Smooth muscle cell (in vitro differentiated cells): ENCODE results near the gene RLN2. TPM values are rescaled to one million over a fixed set of nuclear protein-coding genes. Genes with fewer than 3 reads are reported as not detected.

Source experiments
- DNase-seq: peaks from one replicate; lab custom pipeline; 2025; ENCODE audit not compliant: unreplicated experiment; lab: John Stamatoyannopoulos, UW
- H2AFZ ChIP-seq: fragments of 200-600 bp; sonication (generic); 2 replicates; pipeline ENCODE4 v1.6.0; 2016; ENCODE audit warnings: antibody characterized with exemption, low read depth, mild to moderate bottlenecking
- H3F3A ChIP-seq: fragments of 200-600 bp; sonication (generic); 2 replicates; pipeline ENCODE4 v1.6.0; 2017; ENCODE audit warnings: antibody characterized with exemption, low read depth
- H3K27ac ChIP-seq: fragments of 200-600 bp; sonication (generic); 2 replicates; pipeline ENCODE4 v1.5.1; 2016; ENCODE audit warnings: low read depth, mild to moderate bottlenecking
- H3K27me3 ChIP-seq: fragments of 200-600 bp; sonication (generic); 2 replicates; pipeline ENCODE4 v1.6.1; 2016; ENCODE audit warnings: low read depth, mild to moderate bottlenecking
- H3K36me3 ChIP-seq: fragments of 200-600 bp; sonication (generic); 2 replicates; pipeline ENCODE4 v1.5.1; 2016; ENCODE audit warnings: low read depth
- H3K4me1 ChIP-seq: fragments of 200-600 bp; sonication (generic); 2 replicates; pipeline ENCODE4 v1.5.1; 2016; ENCODE audit warnings: low read depth
- H3K4me2 ChIP-seq: fragments of 200-600 bp; sonication (generic); 2 replicates; pipeline ENCODE4 v1.6.0; 2016; ENCODE audit warnings: mild to moderate bottlenecking
- H3K4me3 ChIP-seq: fragments of 200-600 bp; sonication (generic); 2 replicates; pipeline ENCODE4 v1.5.1; 2016; ENCODE audit warnings: mild to moderate bottlenecking
- H3K79me2 ChIP-seq: fragments of 200-600 bp; sonication (generic); 2 replicates; pipeline ENCODE4 v1.6.0; 2016; ENCODE audit warnings: low read depth, mild to moderate bottlenecking
- H3K9ac ChIP-seq: fragments of 200-600 bp; sonication (generic); 2 replicates; pipeline ENCODE4 v1.6.0; 2016; ENCODE audit warnings: low read depth
- H3K9me3 ChIP-seq: fragments of 200-600 bp; sonication (generic); replicated peaks from 2 replicates; pipeline ENCODE4 v1.5.1; 2016; ENCODE audit warnings: low read depth
- H4K20me1 ChIP-seq: fragments of 200-600 bp; sonication (generic); 2 replicates; pipeline ENCODE4 v1.6.0; 2016; ENCODE audit warnings: low read depth
- CTCF ChIP-seq: fragments of 200-600 bp; sonication (generic); IDR thresholded peaks from 2 replicates; pipeline ENCODE4 v1.5.1; 2017; ENCODE audit warnings: borderline replicate concordance, mild to moderate bottlenecking, antibody characterized with exemption; ENCODE audit not compliant: insufficient read depth, poor library complexity, severe bottlenecking
- WGBS: methylation state at CpG from one replicate; pipeline ENCODE4 v1.1.7; 2016; ENCODE audit warnings: low lambda C conversion rate; 5-methylcytosine and 5-hydroxymethylcytosine counted together
- polyA plus RNA-seq: library from polyadenylated mRNA; unstranded; fragments of >200 nt; fragmentation: Nextera tagmentation; extraction: Ambion mirVana; gene quantifications from 2 replicates; pipeline ENCODE4 v1.2.1, GENCODE V29; 2016
- total RNA-seq: library from RNA; depleted of rRNA; stranded (reverse); fragments of >200 nt; gene quantifications from 2 replicates; pipeline ENCODE4 v1.2.3, GENCODE V29; 2014

Gene RLN2
- total and polyA plus RNA-seq, 2 experiments from 2014 or later = 0.31 to 0.67 TPM

DNA sequence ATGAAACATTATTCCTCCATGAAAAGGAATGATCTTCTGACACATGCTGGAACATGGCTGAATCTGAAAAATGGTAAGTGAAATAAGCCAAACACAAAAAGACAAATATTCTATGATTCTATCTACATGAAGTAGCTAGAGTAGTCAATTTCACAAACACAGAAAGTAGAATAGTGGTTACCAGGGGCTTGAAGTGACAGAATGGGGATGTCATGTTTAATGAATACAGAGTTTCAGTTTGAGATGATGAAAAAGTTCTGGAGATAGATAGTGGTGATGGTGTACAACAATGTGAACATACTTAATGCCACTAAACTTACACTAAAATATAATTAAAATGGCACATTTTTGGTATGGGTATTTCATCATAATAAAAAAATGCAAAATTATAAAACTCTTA lies 18.3 kb downstream of the RLN2 start:
- Histone ChIP-seq H3F3A (no peaks in the 10 kb centered on the region), H3K4me2 (no peak overlapping the region), H3K9me3 (no peaks in the 10 kb centered on the region), H2AFZ (no peak overlapping the region), H3K79me2 (no peaks in the 10 kb centered on the region), H3K36me3 (no peaks in the 10 kb centered on the region), H3K27me3 (no peaks in the 10 kb centered on the region), H3K27ac (no peak overlapping the region), H3K4me3 (no peak overlapping the region), H3K9ac (no peak overlapping the region), H3K4me1 (no peaks in the 10 kb centered on the region), H4K20me1 (no peaks in the 10 kb centered on the region)
- no peak for TF ChIP-seq CTCF
- DNase-seq = no peak

DNA sequence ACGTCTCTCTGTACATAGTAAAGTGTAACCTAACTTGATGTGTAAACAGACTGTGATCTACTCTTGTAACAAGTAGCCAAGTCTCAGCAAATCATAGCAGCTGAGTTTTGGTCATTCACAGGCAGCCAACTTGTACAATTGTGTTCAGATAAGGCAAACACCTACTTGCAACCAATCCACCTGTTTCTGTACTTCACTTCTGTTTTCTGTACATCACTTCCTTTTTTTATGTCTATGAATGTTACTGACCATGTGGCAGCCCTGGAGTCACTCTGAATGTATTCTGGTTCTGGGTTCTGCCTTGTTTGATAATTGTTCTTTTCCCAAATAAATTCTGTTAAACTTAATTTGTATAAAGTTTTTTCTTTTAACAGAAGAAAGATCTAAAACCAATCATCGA lies 26.0 kb downstream of the RLN2 start:
- Histone ChIP-seq H3F3A (no peaks in the 10 kb centered on the region), H3K9ac (no peak overlapping the region), H3K4me1 (no peaks in the 10 kb centered on the region), H4K20me1 (no peaks in the 10 kb centered on the region), H3K36me3 (no peaks in the 10 kb centered on the region), H2AFZ (no peak overlapping the region), H3K4me3 (no peak overlapping the region), H3K9me3 (no peaks in the 10 kb centered on the region), H3K27ac (no peak overlapping the region), H3K4me2 (no peak overlapping the region), H3K79me2 (no peaks in the 10 kb centered on the region), H3K27me3 (no peaks in the 10 kb centered on the region)
- 77% methylated on average over 2 of the region's 2 CpGs for WGBS
- DNase-seq = no peak
- TF ChIP-seq CTCF = no peak

- no peak overlapping the region for H3K4me2 ChIP-seq
- H4K20me1 ChIP-seq = no peaks in the 10 kb centered on the region
- no peak overlapping the region for H2AFZ ChIP-seq
- no peaks in the 10 kb centered on the region for H3K27me3 ChIP-seq
- no peaks in the 10 kb centered on the region for H3K9me3 ChIP-seq
- no peak overlapping the region for H3K27ac ChIP-seq
- no peaks in the 10 kb centered on the region for H3F3A ChIP-seq
- no peak overlapping the region for H3K4me3 ChIP-seq
- no peak for DNase-seq
- no peaks in the 10 kb centered on the region for H3K4me1 ChIP-seq
- no peaks in the 10 kb centered on the region for H3K79me2 ChIP-seq
- no peaks in the 10 kb centered on the region for H3K36me3 ChIP-seq
- WGBS = 95% methylated on average over 2 of the region's 2 CpGs
- H3K9ac ChIP-seq = no peak overlapping the region
- no peak for TF ChIP-seq CTCF
Measured at GRCh38 chr9:5274770-5275169, 29.7 kb downstream of the RLN2 start.

DNA sequence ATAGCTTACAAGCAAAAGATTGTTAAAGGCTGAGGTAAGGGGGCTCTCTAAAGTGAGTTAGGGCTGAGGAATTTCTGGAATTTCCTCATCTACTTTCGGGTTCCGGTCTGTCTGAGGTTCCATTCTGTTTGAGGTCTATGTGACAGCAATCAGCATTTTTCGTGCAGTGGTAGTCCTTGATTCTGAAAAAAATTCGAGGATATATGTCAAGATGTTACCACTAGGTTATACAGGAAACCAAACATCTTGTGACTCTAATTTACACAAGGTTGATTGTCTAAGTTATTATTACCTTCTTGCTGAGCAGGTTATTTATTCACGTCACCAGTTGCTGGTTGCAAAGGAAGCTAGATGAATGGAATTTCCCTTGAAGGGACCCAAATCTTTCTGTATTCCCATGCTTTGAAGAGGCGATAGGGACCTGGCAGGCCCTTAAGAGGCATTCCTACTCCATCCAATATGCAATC lies 35.2 kb downstream of the RLN2 start:
- H2AFZ ChIP-seq = no peak overlapping the region
- DNase-seq = no peak
- no peaks in the 10 kb centered on the region for H3K36me3 ChIP-seq
- H3K9ac ChIP-seq = no peak overlapping the region
- H3K79me2 ChIP-seq = no peaks in the 10 kb centered on the region
- no peaks in the 10 kb centered on the region for H3F3A ChIP-seq
- H3K9me3 ChIP-seq = no peaks in the 10 kb centered on the region
- H3K27ac ChIP-seq = peak overlapping the region; percentile 50
- peaks cover 6% of the 10 kb centered on the region for H3K4me1 ChIP-seq
- no peaks in the 10 kb centered on the region for H4K20me1 ChIP-seq
- peak overlapping the region; percentile 41 for H3K4me2 ChIP-seq
- H3K27me3 ChIP-seq = no peaks in the 10 kb centered on the region
- H3K4me3 ChIP-seq = no peak overlapping the region
- 11% methylated on average over 6 of the region's 6 CpGs for WGBS
- no peak for TF ChIP-seq CTCF
